Karpas-422 (cell line): ENCODE measurements around the gene IL10RA. TPM values are rescaled to one million over a fixed set of nuclear protein-coding genes. Genes with fewer than 3 reads are reported as not detected.

ENCODE experiments used
- DNase-seq: peaks from one replicate; pipeline ENCODE4 v3.0.0-alpha.2; 2015
- H2AFZ ChIP-seq: fragments of 200-600 bp; sonication (generic); 2 replicates; pipeline ENCODE4 v1.6.1; 2014; ENCODE audit warnings: antibody characterized with exemption, low read length, mixed read lengths
- H3K27ac ChIP-seq: fragments of 200-600 bp; sonication (generic); 2 replicates; pipeline ENCODE4 v1.5.1; 2014; ENCODE audit warnings: mild to moderate bottlenecking, low read length, moderate library complexity
- H3K27me3 ChIP-seq: fragments of 200-600 bp; sonication (generic); 2 replicates; pipeline ENCODE4 v1.6.1; 2014; ENCODE audit warnings: low read length, mixed read lengths
- H3K36me3 ChIP-seq: fragments of 200-600 bp; sonication (generic); 2 replicates; pipeline ENCODE4 v1.6.1; 2014; ENCODE audit warnings: low read length, mixed read lengths; ENCODE audit not compliant: insufficient read depth
- H3K4me1 ChIP-seq: fragments of 200-600 bp; sonication (generic); 2 replicates; pipeline ENCODE4 v1.6.1; 2014; ENCODE audit warnings: mild to moderate bottlenecking, low read length, mixed read lengths
- H3K4me2 ChIP-seq: fragments of 200-600 bp; sonication (generic); 2 replicates; pipeline ENCODE4 v1.6.1; 2014; ENCODE audit warnings: low read length, low read depth, mild to moderate bottlenecking; ENCODE audit not compliant: poor library complexity, severe bottlenecking
- H3K4me3 ChIP-seq: fragments of 200-600 bp; sonication (generic); 2 replicates; pipeline ENCODE4 v1.5.1; 2014; ENCODE audit warnings: mild to moderate bottlenecking, antibody characterized with exemption, low read length, mixed read lengths
- H3K79me2 ChIP-seq: fragments of 200-600 bp; sonication (generic); 2 replicates; pipeline ENCODE4 v1.6.1; 2014; ENCODE audit warnings: mild to moderate bottlenecking, low read length, mixed read lengths
- H3K9ac ChIP-seq: fragments of 200-600 bp; sonication (generic); 2 replicates; pipeline ENCODE4 v1.6.0; 2014; ENCODE audit warnings: low read length
- H3K9me2 ChIP-seq: fragments of 200-600 bp; sonication (generic), shearing (Covaris generic); replicated peaks from 2 replicates; pipeline ENCODE4 v1.6.0; 2014; ENCODE audit warnings: mild to moderate bottlenecking, low read length, moderate library complexity; ENCODE audit not compliant: insufficient read depth
- H3K9me3 ChIP-seq: fragments of 300-700, 200-600 bp; sonication (generic); 2 replicates; pipeline ENCODE4 v1.6.1; 2014; ENCODE audit warnings: low read length, mixed read lengths
- H4K20me1 ChIP-seq: fragments of 200-600 bp; sonication (generic); 2 replicates; pipeline ENCODE4 v1.6.1; 2014; ENCODE audit warnings: mild to moderate bottlenecking, antibody characterized with exemption, low read length, low read depth; ENCODE audit not compliant: insufficient read depth
- total RNA-seq: library from RNA; depleted of rRNA; stranded (reverse); fragments of >200 nt; shearing (Covaris generic); gene quantifications from 2 replicates; pipeline ENCODE4 v1.2.3, GENCODE V29; 2014; ENCODE audit warnings: low replicate concordance

IL10RA gene
- total RNA-seq, 1 experiment from 2014 or later = 25.5 TPM

DNA sequence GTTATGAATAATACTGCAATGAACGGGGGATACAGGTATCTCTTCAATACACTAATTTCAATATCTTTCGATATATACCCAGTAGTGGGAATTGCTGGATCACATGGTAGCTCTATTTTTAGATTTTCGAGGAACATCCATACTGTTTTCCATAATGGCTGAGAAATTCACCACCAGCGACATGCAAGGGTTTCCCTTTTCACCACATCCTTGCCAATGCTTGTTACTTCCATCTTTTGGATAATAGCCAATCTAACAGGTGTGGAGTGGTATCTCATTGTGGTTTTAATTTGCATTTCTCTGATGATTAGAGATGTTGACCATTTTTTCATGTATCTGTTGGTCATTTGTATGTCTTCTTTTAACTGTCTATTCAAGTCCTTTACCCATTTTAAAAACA is 5.9 kb downstream of the IL10RA start:
- no peaks in the 10 kb centered on the region for H4K20me1 ChIP-seq
- peaks cover 13% of the 10 kb centered on the region; the same call in 1 of the 2 replicates for H3K36me3 ChIP-seq

DNA sequence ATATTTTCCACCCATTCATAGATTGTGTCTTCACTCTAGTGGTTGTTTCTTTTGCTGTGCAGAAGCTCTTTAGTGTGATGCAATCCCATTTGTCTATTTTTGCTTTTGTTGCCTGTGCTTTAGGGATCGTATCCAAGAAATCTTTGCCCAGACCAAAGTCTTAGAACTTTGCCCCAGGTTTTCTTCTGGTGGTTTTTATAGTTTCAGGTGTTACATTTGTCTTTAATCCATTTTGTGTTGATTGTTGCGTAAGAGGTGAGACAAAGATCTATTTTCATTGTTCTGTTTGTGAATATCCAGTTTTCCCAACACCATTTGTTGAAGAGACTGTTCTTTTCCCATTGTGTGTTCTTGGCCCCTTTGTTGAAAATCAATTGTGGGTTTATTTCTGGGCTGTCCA is 6.4 kb downstream of the IL10RA start:
- peaks cover 45% of the 10 kb centered on the region for H3K4me1 ChIP-seq
- no peak overlapping the region for H3K9ac ChIP-seq
- H3K4me2 ChIP-seq = peak overlapping the region; percentile 40
- no peak overlapping the region for H2AFZ ChIP-seq
- no peak overlapping the region for H3K4me3 ChIP-seq
- no peak for DNase-seq
- H3K27me3 ChIP-seq = no peaks in the 10 kb centered on the region
- no peaks in the 10 kb centered on the region for H3K9me3 ChIP-seq
- H3K9me2 ChIP-seq = no peaks in the 10 kb centered on the region
- H3K79me2 ChIP-seq = peaks cover 3% of the 10 kb centered on the region; the same call in 1 of the 2 replicates
- peaks cover 13% of the 10 kb centered on the region; the same call in 1 of the 2 replicates for H3K36me3 ChIP-seq
- no peaks in the 10 kb centered on the region for H4K20me1 ChIP-seq
- peak overlapping the region; percentile 62 for H3K27ac ChIP-seq

More for the DNA sequence above, 5.9 kb downstream of the IL10RA start:
- Histone ChIP-seq H3K9ac (no peak overlapping the region), H3K4me3 (no peak overlapping the region), H3K79me2 (peaks cover 7% of the 10 kb centered on the region; the same call in 1 of the 2 replicates), H3K27me3 (no peaks in the 10 kb centered on the region), H3K27ac (peak overlapping the region; percentile 62), H3K9me2 (no peaks in the 10 kb centered on the region), H3K9me3 (no peaks in the 10 kb centered on the region), H3K4me1 (peaks cover 50% of the 10 kb centered on the region), H3K4me2 (peak overlapping the region; percentile 40), H2AFZ (no peak overlapping the region)
- DNase-seq = no peak

DNA sequence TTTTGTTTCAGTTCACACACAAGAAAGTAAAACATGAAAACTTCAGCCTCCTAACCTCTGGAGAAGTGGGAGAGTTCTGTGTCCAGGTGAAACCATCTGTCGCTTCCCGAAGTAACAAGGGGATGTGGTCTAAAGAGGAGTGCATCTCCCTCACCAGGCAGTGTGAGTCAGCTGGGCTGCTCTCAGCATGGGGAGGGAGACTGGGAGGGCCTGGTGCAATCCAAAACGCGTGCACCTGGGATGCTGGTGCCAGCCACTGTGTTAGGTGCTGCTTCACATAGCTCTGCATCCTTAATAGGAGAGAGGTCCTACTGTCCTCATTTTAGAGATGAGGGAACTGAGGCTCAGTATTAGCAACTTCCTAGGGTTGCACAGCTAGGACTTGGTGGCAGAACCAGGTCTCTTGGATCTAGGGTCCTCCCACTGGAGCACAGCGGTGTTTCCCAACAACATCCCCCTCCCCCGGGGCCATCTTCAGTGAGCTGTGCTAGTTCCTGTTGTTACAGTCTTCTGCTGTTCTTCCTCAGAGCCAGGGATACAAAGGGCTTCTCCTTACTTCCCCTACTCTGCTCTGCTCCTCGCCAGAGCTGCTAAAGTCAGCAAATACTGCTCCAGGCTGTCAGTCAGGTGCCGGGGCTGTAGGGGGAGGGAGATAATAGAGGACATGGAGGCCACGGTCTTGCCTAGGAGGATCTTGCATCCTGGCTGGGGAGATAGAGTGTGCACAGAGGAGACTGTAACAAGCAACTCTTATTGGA is 8.0 kb downstream of the IL10RA start:
- H3K79me2 ChIP-seq = no peaks in the 10 kb centered on the region
- peaks cover 43% of the 10 kb centered on the region for H3K4me1 ChIP-seq

DNA sequence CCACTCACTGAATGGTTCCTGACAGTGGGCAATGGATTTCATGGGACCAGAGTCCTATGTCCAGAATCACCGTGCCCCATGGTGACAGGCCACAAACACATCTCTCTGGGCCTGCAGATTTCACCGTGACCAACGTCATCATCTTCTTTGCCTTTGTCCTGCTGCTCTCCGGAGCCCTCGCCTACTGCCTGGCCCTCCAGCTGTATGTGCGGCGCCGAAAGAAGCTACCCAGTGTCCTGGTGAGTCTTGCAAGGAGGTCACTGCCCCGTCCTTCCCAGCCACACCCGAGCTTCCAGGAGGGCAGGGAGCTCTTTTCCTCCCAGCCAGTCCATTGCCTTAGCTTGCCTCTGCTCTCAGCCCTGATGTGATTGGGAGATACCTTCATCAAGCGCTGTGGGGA is 9.3 kb downstream of the IL10RA start:
- Histone ChIP-seq H3K4me2 (no peak overlapping the region), H3K9me3 (no peaks in the 10 kb centered on the region), H2AFZ (no peak overlapping the region), H3K79me2 (no peaks in the 10 kb centered on the region), H3K36me3 (peaks cover 13% of the 10 kb centered on the region), H3K4me3 (no peak overlapping the region), H3K9ac (no peak overlapping the region), H4K20me1 (no peaks in the 10 kb centered on the region), H3K4me1 (peaks cover 31% of the 10 kb centered on the region), H3K27ac (no peak overlapping the region), H3K27me3 (no peaks in the 10 kb centered on the region), H3K9me2 (no peaks in the 10 kb centered on the region)
- DNase-seq = no peak

More for the DNA sequence above, 8.0 kb downstream of the IL10RA start:
- Histone ChIP-seq H4K20me1 (no peaks in the 10 kb centered on the region), H3K4me3 (no peak overlapping the region), H3K36me3 (peaks cover 13% of the 10 kb centered on the region), H3K9me2 (no peaks in the 10 kb centered on the region), H3K27ac (no peak overlapping the region), H3K9ac (no peak overlapping the region), H3K9me3 (no peaks in the 10 kb centered on the region), H3K4me2 (no peak overlapping the region), H2AFZ (no peak overlapping the region), H3K27me3 (no peaks in the 10 kb centered on the region)
- no peak for DNase-seq

DNA sequence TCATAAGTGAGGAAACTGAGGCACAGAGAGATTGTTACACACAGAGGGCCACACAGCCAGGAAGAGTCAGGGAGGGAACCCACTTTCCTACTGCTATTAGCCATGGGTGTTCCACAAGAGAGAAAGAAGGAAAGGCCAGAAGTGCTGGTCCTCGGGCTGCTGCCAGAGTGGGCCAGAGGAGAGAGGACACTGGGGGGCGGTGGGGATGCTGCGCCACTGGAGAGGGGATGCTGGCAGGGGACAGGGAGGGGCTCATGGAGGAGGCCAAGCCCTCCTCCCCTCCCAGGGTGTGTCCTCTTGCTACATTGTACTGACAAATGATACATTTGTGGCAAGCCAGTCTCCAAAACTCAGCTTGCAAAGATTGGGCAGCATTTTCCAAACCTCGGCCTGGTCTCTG is 9.9 kb downstream of the IL10RA start:
- H3K9ac ChIP-seq = no peak overlapping the region
- no peaks in the 10 kb centered on the region for H3K27me3 ChIP-seq
- H2AFZ ChIP-seq = no peak overlapping the region
- no peaks in the 10 kb centered on the region for H3K79me2 ChIP-seq
- H3K27ac ChIP-seq = no peak overlapping the region
- H3K9me2 ChIP-seq = no peaks in the 10 kb centered on the region
- DNase-seq = no peak
- H3K4me3 ChIP-seq = no peak overlapping the region
- no peak overlapping the region for H3K4me2 ChIP-seq
- no peaks in the 10 kb centered on the region for H4K20me1 ChIP-seq
- H3K4me1 ChIP-seq = peaks cover 30% of the 10 kb centered on the region
- H3K36me3 ChIP-seq = peaks cover 13% of the 10 kb centered on the region
- H3K9me3 ChIP-seq = no peaks in the 10 kb centered on the region

DNA sequence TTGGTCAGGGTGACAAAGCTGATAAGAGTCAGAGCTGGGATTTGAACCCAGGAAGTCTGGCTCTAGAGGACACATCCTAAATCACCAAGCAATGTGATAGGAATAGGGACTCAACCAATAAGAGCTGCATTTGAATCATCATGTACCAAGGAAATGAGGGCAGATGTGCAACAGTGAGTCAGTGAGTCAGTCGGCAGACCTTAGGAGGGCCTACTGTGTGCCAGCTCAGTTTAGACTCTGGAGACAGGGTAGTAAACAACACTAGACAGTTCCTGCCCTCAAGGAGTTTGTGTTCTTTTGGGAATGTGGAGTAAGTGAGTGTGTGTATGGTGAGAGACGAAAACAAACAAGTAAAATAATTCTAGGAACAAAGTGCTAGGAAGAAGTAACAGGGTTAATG is 11.2 kb downstream of the IL10RA start:
- Histone ChIP-seq H3K4me2 (no peak overlapping the region), H3K27ac (no peak overlapping the region), H3K27me3 (no peaks in the 10 kb centered on the region), H3K9ac (no peak overlapping the region), H3K9me3 (no peaks in the 10 kb centered on the region), H3K9me2 (no peaks in the 10 kb centered on the region), H3K4me1 (peaks cover 26% of the 10 kb centered on the region), H3K36me3 (peaks cover 10% of the 10 kb centered on the region), H2AFZ (no peak overlapping the region), H3K79me2 (no peaks in the 10 kb centered on the region), H3K4me3 (no peak overlapping the region), H4K20me1 (no peaks in the 10 kb centered on the region)
- DNase-seq = no peak

DNA sequence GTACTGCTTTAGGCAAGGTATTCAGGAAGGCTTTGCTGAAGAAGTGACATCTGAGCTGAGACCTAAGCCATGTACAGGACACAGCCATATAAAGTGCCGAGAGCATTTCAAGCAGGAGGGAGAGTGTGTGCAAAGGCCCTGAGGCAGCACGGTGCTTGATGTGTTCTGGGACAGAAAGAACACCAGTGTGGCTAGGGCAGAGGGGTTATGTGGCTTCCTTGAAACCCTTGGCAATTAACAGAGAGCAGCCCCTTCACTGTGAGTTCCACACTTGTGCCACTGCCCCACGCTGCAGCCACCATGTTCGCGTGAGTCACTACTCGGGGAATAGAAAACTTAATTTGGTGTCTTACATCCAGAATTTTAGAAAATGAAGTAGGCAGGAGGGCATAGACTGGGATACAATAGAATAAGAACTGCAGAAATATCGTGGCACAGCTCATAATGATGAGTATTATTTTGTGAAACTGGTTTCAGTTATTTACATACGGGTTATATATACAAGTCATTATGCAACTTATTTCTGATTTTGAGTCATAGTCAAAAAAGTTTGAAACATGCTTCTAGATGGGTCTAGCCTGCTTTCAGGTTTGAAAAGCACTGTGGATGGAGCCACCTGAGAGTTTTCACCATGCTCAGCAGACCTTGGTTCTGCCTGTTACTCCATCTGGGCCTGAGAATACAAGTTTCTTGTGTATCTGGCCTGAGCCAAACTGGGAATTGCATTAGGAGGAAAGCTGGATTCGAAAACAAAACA is 11.8 kb downstream of the IL10RA start:
- Histone ChIP-seq H3K9me3 (no peaks in the 10 kb centered on the region), H3K27me3 (no peaks in the 10 kb centered on the region), H4K20me1 (no peaks in the 10 kb centered on the region), H3K9ac (peak overlapping the region; percentile 20; the same call in 1 of the 2 replicates), H3K4me3 (no peak overlapping the region), H2AFZ (no peak overlapping the region), H3K4me2 (no peak overlapping the region), H3K4me1 (peaks cover 27% of the 10 kb centered on the region), H3K9me2 (no peaks in the 10 kb centered on the region), H3K27ac (peak overlapping the region; percentile 26; the same call in 1 of the 2 replicates), H3K36me3 (peaks cover 8% of the 10 kb centered on the region), H3K79me2 (no peaks in the 10 kb centered on the region)
- peak; percentile 50 for DNase-seq

DNA sequence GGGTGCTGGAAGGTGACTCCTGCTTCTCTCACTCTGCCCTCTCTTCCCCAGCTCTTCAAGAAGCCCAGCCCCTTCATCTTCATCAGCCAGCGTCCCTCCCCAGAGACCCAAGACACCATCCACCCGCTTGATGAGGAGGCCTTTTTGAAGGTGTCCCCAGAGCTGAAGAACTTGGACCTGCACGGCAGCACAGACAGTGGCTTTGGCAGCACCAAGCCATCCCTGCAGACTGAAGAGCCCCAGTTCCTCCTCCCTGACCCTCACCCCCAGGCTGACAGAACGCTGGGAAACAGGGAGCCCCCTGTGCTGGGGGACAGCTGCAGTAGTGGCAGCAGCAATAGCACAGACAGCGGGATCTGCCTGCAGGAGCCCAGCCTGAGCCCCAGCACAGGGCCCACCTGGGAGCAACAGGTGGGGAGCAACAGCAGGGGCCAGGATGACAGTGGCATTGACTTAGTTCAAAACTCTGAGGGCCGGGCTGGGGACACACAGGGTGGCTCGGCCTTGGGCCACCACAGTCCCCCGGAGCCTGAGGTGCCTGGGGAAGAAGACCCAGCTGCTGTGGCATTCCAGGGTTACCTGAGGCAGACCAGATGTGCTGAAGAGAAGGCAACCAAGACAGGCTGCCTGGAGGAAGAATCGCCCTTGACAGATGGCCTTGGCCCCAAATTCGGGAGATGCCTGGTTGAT is 12.6 kb downstream of the IL10RA start:
- Histone ChIP-seq H3K27ac (peak overlapping the region; percentile 26; the same call in 1 of the 2 replicates), H3K9me3 (no peaks in the 10 kb centered on the region), H3K4me2 (no peak overlapping the region), H3K9me2 (no peaks in the 10 kb centered on the region), H2AFZ (no peak overlapping the region), H4K20me1 (no peaks in the 10 kb centered on the region), H3K36me3 (peaks cover 8% of the 10 kb centered on the region), H3K4me1 (peaks cover 27% of the 10 kb centered on the region), H3K4me3 (no peak overlapping the region), H3K9ac (peak overlapping the region; percentile 20; the same call in 1 of the 2 replicates), H3K27me3 (no peaks in the 10 kb centered on the region), H3K79me2 (no peaks in the 10 kb centered on the region)
- no peak for DNase-seq
